ENCODE data around the gene XYLT1.

- TF ChIP-seq CTCF (optimal IDR thresholded peaks at IDR 0.05 in 1 of 3, IDR thresholded peaks at IDR 0.05 in 1 of 3, conservative IDR thresholded peaks at IDR 0.05 in 1 of 3; ENCODE audit: extremely low read depth in 1 of 3, insufficient read depth in 2 of 3, low read length in 3 of 3) (no peak), EZH2 (IDR thresholded peaks at IDR 0.05; ENCODE audit: low read length) (no peak)
Observed at GRCh38 chr16:17346621-17347569, 123.9 kb downstream of the XYLT1 start.
